Stimulated activated CD8-positive, alpha-beta memory T cell treated with anti-CD3 and anti-CD28 coated beads, Interleukin-7, amount 100 ng/mL, for 4 hours (primary cell): ENCODE data around the gene ZDHHC5.
"Not testable (repeated sequence)": the region's sequence is repeated elsewhere in the genome, so short reads cannot be mapped to it uniquely, and the experiment has no call there.

ENCODE experiments used
- DNase-seq, 2 donors: peaks; one replicate each; pipeline ENCODE4 v3.0.0-alpha.2; 2020; ENCODE audit warnings: low read depth in 2 of 2

Gene ZDHHC5

DNA sequence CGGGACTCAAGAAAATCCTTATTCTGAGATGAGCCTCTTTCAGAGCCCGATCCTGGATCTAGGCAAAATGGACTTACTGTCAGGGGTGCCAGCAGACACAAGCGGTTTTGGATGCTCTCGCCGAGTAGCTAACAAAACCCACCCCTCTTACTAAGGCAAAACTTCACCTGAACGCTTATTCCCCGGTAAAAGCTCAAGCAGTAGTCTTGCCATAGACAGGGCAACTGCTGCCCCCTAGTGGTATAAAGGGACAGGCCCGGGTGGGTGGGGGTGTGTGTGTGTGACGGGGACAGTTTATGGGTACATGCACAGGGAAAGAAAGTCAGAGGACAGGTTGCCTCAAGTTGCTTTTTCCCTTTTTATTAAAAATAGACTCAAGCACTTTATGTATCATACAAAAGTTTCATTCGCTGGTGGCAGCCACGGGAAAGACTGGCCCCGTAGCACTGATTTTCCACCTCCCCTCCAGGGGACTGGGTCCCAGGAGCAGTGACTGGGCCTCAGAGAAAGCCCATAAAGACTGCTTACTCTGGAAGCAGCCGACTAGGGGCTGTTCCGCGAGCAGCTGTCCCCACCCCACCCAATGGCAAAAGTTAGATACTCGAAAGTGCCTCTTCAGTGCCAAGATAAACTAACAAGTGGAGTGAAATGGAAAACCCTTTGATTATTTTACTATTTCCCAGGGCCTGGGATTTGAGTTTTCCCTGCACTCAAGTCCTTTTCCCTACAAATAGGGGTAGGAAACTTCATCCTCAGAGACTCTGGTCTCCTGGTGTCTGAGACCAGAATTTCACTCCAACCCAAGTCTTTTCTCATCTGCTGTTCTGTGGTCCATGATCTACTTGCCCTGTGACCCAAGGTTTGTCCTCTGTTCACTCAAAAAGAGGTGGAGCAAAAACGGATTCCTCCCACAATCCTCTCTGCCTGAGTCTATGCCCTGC, 22.9 kb upstream of the ZDHHC5 start:
- DNase-seq, result peak; percentile 71 to 82

DNA sequence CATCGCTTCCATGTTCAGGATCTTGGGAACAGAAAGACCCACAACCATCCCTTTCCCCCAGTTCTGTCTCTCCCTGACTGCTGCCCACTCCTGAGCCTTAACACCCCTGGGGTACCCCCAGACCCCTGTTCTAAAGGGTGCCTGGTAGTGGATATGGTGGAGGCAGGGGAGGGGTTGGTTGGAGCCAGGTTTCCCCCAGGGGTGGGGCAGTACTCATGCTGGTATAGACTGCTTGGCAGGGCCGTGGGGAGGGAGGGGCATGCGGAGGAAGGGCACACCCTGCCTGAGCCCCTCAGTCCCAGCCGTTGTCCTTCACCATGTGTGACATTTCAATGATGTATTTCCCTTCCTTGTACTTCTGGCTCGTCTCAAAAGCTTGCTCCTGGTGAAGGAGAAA, 22.2 kb upstream of the ZDHHC5 start:
- no peak for DNase-seq

DNA sequence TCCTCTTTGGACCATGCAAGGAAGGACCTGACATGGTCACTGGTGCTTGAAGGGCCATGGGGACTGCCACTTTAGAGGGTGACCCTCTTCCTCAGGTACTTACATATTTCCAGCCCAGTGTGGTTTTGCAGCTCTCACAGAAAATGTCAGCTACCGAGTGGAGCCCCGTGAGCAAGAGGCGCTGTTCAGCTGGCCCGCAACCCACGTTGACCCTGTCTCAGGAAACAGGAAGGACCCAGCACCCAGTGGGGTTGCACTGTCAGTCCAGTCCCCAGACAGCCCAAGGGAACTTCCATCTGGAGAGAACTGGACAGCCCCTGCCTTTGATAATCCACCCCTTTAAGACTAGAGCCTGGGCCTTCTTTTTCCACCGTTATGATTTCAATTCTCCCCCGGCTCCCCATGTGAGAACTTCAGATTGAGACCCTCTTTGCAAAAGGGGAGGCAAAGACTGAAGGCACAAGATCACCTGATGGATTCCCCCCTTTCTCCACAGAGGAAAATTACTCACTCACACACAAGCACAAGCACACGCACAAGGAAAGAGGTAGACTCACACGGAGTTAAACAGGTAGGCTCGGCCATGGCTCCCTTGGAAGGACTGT, 21.6 kb upstream of the ZDHHC5 start:
- no peak for DNase-seq

DNA sequence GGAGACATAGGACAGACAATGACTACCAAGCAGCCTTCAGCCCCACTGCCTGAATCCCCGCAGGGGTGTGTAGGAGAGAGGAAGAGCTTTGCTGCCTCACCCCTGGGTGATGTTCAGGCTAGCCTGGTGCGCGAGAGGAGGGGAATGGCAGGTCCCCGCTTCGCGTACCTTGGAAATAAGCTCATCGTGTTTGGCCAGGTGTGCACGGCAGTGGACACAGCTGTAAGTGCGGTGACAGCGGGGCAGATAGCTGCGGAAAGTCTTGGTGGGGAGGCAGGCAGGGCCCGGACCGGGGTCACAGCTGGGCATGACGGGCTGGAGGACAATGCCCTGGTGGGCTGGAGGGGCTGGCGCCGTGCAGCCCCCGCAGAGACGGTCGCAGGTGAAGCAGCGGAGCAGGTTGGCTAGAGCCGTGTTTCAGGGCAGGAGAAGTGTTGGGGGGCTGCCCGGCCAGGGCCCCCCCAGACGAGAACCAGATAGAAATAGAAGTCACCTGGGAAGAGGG, 21.1 kb upstream of the ZDHHC5 start:
- DNase-seq, result no peak

DNA sequence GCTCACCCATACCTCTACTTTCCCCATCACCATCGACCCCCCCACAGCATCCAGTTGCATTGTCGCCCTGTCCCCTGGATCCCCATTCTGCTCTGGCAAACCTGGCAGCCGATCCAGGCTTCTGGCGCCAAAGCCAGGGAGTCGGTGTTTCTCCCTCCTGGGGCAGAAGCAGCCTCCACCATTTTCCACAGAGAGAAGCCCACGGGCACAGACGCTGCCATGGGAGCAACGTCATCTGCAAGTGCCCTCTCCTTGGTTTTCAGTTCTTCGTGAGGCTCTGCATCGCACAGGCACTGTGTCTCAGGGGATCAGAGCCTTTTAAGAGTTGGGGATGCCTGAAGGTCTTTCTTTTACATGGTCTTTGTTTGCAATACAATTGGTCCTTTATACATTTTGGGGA, 20.5 kb upstream of the ZDHHC5 start:
- no peak for DNase-seq

DNA sequence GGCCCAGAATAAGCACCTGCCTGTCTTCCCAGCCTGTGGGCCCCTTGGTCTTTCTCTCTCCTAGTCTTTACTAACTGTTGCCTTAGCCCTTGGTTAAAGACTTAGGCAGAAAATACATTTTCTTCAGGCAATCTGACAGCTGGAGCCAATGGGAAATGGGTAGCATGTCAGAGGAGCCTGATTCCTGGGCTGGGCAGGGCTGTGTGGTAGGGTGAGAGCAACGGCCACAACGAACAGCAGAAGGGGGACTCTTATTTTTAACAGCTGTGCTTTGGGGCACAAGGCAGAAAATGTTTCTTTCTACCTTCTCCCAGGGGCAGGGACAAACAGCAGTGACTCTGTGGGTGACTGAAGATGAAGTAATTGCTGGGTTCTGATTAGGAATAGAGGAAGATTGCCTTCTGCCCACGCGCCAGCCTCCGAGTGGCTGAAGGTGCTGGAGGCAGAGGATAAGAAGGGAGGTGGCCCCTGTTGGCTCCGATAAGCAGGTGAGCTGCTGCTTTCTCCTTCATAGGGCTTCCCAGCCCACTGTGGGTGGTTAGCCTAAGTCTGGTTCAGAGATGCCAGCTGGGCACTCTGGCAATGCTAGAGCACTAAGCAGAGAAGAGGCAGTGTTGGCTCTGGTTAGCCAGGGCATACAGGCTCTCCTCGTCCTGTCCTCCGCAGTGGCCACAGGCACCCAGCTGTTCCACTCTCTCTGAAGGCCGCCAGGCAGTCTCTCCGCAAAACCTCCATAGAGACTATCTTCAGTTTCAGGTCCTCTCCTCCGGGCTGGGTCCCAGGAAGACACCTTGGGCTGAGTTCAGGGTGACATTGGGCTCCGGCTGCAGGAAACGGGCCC, 19.7 kb upstream of the ZDHHC5 start:
- DNase-seq, result no peak

DNA sequence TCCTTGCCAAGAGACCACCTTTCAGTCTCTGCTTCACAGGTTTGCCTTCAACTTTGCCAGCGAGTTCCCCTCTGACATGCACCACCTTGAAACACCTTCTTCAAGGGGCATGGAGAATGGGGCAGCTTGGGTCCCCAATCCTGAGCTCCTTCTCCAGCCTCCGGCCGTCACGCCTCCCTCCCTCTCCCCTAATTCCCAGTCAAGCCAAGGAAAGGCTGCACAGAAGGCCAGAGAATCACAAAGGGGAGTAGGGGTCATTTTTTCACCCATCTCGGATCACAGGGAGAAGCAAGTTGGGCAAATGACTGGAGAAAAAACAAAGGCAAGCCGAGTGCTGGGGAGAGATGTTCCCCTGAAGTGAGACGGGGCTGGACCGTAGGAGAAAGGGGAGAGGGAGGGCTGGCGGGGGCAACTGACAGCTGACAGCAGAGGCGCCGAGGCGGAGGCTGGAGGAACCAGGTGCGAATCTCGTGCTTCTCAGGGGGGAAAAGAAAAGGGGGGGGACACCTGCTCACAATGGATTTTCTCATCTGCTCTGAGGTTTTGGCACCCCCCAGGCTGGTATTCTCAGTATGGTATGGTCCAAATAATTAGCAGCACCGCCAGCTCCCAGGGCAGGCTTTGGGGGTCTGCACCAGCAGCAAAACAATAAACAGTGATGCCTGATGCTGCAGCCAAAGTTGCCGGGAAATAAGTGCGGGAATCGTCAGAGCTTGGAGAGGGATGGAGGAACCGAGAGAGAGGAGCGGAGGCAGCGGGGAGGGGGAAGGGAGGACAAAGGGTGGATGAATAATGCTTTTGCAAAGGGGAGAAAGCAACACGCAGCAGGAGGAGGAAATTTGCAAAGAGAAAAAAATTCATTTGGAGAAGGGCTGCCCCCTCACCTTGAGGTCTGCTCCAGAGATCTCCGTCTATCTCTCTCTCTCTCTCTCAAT, 18.8 kb upstream of the ZDHHC5 start:
- DNase-seq, result peak in 1 of 2 donors; percentile 24

DNA sequence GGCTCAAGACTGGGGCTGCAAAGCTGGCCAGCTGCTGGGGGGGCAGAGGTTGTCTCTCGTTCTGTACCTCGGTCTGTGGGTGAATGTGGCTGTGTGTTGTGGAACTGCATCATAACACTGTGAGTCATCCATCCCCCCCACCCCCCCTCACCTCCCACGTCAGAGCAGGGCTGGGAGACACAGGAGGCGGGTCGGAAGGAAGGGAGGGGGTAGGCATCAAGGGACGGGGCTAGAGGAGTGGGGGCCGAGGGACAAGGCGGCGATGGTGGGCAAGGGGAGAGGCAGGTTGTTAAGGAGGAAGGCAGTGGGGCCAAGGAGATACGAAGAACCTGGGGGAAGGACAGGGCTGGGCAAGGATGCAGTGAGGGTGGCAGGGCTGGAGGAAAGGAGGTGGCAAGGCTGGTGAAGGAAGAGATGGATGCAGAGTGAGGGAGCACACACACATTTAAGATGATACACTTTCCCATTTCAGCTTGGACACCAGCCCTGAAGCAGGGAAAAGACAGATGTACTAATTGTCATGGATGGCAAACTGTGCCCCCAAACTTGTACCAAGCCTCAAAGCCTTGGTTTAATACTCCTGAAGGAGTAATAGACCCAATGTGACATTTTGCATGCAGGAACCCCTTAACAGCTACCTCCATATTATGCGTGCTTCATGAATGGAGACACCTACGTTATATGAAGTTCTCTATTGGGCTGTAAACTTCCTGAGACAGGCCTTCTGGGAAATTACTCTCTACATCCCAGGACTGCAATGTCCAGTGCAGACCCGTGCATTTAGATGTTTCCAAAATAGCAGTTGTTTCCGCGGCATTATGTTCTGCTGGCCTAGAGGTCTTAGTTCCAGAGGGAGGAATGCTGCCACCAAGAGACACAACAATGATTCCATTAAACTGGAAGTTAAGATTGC, 17.8 kb upstream of the ZDHHC5 start, which contains the start of gene YPEL4:
Gene YPEL4, minus strand, starts transcription at position 87 of the 913 bp plus-strand sequence. CDS start 2,805 bp downstream, outside the sequence.
- peak; percentile 58 to 61 for DNase-seq

DNA sequence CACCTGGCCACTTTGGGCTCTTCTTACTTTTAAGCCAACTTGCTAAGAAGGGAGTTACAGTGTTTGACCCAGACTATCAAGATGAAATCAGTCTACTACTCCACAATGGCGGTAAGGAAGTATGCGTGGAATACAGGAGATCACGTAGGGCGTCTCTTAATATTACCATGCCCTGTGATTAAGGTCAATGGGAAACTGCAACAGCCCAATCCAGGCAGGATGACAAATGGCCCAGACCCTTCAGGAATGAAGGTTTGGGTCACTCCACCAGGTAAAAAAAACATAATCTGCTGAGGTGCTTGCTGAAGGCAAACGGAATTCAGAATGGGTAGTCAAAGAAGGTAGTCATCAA, 17.2 kb upstream of the ZDHHC5 start:
- DNase-seq, result no peak

DNA sequence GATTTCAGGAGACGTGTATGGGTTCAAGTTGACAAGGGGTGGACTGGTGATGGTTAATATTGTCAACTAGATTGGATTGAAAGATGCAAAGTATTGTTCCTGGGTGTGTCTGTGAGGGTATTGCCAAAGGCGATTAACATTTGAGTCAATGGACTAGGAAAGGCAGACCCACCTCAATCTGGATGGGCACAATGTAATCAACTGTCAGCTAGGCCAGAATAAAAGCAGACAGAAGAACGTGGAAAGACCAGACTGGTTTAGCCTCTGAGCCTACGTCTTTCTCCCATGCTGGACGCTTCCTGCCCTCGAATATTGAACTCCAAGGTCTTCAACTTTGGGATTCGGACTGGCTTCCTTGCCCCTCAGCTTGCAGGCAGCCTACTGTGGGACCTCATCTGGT, 16.5 kb upstream of the ZDHHC5 start:
- no peak for DNase-seq

DNA sequence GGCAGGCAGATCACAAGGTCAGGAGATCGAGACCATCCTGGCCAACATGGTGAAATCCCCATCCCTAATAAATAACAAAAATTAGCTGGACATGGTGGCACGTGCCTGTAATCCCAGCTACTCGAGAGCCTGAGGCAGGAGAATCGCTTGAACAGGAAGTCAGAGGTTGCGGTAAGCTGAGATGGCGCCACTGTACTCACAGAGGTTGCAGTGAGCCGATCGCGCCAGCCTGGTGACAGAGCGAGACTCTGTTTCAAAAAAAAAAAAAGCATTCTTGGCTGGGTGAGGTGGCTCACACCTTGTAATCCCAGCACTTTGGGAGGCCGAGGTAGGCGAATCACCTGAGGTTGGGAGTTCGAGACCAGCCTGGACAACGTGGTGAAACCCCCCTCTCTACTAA, 15.7 kb upstream of the ZDHHC5 start:
- not testable (repeated sequence) for DNase-seq

DNA sequence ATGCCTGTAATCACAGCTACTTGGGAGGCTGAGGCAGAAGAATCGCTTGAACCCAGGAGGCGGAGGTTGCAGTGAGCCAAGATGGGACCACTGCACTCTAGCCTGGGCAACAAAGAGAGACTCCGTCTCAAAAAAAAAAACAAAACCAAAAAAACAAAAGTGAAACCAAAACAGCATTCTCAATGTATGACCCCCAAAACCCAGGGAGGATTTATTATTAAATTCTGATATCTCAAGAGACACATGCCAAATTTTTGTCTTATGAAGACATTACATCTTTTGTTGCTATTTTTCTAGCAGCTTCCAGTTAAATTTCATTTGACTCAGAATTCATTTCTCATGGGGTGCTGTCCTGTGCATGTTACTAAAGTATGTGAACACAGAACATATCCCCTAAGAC, 15.3 kb upstream of the ZDHHC5 start:
- DNase-seq, result no peak

DNA sequence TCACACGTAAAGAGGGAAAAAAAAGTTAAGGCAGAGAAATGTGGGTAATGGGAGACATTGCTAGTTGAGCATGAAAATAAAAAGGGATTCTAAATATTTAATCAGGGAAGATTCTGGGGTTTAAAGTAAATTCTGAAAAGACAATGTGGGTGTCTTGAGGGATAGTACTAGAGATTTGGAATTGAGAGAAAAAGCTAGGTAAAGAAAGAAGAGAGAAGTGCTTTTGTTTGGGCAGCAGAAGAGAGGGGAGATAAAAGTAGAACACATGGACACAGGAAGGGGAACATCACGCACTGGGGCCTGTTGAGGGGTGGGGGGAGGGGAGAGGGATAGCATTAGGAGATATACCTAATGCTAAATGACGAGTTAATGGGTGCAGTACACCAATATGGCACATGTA, 14.8 kb upstream of the ZDHHC5 start:
- DNase-seq, result no peak

DNA sequence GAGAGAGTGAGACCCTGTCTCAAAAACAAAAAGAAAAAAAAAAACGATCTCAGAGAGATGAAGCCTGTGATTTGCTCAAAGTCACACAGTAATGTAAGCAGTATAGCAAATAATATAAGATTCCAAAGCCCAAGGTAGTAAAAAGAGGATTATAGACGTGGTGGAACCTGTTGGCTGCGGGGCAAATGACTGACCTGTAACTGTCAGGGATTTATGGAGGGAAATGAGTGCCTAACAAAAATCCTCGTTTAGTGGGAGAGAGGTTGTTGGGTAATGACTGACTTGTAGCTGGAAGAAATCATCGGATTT, 11.1 kb upstream of the ZDHHC5 start:
- no peak for DNase-seq

DNA sequence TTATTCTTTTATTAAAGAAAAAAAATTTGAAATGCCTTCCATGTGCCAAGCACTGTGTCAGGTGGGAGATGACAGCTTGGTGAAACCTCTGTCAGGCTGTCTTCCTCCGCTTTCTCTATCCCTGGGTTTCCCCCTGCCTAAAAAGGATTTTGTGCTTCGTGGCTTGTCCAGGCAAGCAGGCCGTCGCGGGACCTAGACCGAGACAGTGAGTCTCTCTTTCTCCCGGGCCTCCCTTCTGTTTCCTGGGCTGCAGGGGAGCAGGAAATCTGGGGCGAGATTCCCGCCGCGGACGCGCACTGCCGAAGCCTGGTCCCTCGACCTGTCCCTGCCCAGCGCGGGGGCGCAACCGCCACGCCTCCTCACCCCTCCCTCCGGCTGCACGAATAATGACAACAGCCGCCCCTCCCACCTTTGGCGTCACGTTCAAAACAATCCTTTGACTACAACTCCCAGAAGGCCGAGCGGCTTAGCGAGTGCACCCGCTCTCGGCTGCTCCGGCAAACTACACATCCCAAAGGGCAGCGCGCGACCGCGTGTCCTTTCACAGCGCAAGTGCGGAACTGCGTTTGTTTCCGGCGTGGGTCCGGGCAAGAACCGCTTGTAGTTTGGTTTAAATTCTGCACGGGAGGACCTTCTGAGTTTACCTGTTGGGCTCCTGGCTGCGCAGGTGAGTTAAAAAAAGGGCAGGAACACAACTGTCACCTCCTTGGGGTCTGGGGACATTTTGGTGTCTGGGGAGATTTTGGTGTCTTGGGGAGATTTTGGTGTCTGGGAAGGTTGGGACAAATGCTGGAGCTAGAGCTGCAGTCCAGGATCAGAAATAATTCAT, 10.5 kb upstream of the ZDHHC5 start, which contains the start of gene CLP1:
Gene CLP1, plus strand, starts transcription at position 569 of the 829 bp plus-strand sequence. CDS start 1,715 bp downstream, outside the sequence.
- peak; percentile 98 to 99 for DNase-seq

DNA sequence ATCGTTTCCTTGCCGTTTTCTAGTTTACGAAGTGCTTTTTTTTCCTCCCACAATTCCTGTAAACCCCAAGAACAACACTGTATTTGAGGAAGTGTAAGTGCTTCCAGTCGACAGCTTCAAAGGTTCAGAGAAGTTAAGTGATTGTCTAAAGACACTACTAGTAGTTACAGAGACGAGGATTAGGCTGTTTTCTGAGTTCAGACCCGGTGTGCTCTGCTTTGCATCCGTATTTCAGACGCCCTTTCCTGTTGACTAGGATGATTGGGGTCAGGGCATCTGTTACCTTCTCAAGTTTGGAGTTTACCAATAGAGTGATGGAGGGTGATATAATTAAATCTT, 9.9 kb upstream of the ZDHHC5 start:
- DNase-seq, result no peak

DNA sequence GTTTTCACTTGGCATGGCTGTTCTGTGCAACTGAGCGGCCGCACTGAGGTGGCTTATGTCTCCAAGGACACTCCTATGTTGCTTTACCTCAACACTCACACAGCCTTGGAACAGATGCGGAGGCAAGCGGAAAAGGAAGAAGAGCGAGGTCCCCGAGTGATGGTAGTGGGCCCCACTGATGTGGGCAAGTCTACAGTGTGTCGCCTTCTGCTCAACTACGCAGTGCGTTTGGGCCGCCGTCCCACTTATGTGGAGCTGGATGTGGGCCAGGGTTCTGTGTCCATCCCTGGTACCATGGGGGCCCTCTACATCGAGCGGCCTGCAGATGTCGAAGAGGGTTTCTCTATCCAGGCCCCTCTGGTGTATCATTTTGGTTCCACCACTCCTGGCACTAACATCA, 8.2 kb upstream of the ZDHHC5 start:
- DNase-seq, result no peak

DNA sequence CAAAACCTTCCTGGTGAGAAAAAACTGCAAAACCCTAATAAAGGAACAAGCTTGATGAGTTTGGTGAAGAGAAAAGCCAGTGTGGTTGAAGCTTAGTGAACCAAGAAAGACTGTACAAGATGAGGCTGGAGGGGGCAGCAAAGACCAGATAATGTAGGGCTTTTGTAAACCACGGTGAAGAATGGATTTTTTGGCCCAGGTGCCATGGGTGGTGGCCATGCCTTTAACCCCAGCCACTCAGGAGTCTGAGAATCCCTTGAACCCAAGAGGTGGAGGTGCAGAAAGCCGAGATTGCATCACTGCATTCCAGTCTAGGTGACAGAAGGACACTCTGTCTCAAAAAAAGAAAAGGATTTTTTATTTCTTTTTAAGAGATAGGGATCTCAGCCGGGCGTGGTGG, 5.0 kb upstream of the ZDHHC5 start:
- DNase-seq, result no peak

DNA sequence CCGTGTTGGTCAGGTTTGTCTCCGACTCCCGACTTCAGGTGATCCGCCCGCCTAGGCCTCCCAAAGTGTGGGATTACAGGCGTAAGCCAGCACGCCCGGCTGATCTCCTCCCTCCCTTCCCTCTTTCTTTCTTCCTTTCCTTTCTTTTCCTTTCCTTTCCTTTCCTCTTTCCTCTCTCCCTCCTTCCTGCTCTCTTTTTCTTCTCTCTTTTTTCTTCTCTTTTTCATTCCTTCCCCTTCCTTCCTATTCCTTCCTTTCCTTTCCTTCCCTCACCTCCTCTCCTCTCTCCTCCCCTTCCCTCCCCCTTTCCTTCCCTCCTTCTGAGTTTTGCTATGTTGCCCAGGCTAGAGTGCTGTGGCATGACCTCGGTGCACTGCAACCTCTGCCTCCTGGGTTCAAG, 3.9 kb upstream of the ZDHHC5 start:
- DNase-seq, result no peak
